NCI-H2196 treated with DMSO at 0.1 percent for 48 hours (cell line): ENCODE measurements around the gene OSBPL2.

Experiments used
- DNase-seq: peaks from one replicate; lab custom pipeline; 2025; ENCODE audit not compliant: unreplicated experiment; lab: John Stamatoyannopoulos, UW

OSBPL2 gene

DNA sequence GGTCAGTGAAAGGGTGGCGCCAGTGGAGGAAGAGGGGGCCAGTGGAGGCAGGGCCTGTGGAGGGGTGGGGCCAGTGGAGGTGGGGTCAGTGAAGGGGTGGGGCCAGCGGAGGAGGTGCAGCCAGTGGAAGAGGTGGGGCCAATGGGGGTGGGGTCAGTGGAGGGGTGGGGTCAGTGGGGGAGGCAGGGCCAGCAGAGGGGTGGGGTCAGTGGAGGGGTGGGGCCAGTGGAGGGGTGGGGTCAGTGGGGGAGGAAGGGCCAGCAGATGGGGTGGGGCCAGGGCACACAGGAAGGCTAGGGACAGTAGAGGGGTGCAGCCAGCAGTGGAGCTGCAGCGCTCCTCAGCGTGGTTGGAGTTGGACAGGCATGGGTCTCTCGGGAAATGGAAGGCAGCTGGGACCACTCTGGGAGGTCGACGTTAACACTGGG is 83.2 kb downstream of the OSBPL2 start:
- no peak for DNase-seq

DNA sequence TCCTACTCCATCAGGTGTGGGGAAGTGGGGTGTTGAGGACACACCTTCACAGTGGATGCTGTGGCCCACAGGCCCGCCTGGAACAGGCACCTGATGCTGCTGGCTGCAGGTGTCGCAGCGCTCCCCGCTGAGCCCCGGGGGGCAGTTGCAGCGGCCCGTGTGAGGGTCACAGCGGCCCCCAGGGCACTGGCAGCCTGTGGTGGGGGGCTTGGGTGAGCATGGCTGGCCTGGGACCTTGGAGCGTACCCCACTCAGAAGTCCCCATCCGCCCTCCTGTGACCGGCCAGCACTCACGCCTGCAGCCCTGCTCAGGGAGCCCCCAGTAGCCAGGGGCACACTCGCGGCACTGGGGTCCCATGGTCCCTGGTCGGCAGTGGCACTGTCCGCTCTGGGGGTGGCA is 83.7 kb downstream of the OSBPL2 start:
- no peak for DNase-seq

- no peak for DNase-seq
Measured at GRCh38 chr20:62322492-62323041, 84.2 kb downstream of the OSBPL2 start.

DNA sequence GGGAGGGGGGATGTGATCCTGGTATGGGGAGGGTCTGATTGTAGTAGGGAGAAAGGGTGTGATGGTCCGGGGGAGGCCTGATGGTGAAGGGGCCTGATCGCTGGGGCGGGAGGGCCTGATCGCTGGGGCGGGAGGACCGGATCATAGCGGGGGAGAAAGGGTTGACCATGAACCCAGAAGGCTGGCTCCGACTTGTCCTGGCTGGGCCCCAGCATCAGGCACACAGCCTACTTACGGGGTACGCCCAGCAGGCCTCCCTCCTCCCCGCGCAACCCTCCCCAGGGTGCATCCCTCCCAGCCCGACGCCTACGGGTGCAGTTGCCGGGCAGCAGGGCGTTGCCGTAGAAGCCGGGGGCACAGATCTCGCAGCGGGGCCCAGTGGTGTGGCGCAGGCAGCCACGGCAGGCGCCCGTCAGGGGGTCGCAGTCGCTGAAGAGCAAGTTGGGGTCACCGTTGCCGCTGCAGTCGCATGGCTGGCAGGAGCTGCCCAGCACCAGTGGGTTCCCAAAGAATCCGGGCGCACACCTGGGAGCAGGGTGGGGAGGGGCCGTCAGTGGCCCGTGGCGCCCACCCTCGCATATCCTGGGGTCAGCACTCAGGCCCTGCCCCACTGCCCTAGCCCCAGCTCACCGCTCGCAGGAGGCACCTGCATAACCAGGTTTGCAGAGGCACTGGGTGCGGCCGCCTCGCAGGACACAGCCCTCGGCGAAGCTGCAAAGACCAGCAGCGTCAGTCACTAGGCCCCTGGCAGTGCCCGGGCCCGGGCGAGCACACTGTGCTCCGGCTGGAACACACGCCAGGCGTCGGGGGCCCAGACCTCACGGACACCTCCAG is 85.0 kb downstream of the OSBPL2 start:
- no peak for DNase-seq

- no peak for DNase-seq
Measured at GRCh38 chr20:62323980-62324906, 85.9 kb downstream of the OSBPL2 start.

GRCh38 chr20:62325172-62325905 is 87.0 kb downstream of the OSBPL2 start:
- DNase-seq = no peak

DNA sequence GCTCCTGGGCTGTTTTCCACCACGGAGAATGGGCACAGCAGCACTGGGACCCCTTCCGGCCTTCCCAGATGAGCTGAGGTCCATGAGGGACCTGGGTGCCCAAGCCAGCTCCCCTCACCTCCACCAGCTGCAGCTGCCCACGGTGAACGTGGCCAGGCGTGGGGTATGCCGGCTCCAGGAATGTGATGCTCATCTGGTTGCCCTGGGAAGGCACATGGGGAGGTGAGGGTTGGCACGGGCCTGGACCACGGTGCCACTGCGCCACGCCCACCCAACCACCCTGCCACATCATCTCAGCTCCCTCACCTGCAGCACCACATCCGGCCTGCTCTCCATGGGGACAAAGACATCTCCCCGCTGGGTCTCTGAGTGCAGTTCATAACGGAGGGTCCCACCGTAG is 88.2 kb downstream of the OSBPL2 start:
- DNase-seq = no peak

DNA sequence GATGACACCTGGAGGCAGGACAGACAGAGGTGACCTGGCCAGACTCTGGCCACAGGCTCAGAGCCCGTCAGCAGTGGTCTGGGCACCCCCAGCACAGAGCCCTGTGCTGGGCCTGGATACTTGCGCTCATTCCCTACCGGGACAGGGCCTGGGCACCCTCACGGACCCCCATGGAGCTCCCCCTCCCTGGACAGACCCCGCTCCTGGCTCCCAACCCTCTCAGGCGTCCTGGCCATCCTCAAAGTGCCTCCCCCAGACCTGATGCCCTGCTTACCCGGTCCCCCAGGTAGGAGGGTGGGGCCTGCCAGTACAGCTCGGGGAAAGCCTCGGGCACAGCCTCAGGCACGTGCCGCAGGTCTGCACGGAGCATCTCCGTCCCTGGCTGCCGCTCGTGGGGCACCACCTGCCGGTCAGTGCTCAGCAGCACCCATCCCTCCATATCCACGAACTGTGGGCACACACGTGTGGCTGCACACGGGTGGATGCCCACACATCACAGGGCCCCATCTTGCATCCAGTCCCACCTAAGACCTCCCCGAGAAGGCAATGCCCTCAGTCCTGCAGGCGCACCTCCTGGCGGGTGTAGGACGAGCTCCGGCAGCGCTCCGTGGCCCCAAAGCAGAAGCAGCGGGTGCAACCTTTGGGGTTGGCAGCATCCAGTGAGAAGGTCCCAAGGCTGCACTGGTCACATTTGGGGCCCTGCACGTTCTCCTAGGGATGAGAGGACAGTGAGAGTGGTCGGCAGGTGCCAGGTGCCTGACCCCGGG is 88.8 kb downstream of the OSBPL2 start:
- no peak for DNase-seq

DNA sequence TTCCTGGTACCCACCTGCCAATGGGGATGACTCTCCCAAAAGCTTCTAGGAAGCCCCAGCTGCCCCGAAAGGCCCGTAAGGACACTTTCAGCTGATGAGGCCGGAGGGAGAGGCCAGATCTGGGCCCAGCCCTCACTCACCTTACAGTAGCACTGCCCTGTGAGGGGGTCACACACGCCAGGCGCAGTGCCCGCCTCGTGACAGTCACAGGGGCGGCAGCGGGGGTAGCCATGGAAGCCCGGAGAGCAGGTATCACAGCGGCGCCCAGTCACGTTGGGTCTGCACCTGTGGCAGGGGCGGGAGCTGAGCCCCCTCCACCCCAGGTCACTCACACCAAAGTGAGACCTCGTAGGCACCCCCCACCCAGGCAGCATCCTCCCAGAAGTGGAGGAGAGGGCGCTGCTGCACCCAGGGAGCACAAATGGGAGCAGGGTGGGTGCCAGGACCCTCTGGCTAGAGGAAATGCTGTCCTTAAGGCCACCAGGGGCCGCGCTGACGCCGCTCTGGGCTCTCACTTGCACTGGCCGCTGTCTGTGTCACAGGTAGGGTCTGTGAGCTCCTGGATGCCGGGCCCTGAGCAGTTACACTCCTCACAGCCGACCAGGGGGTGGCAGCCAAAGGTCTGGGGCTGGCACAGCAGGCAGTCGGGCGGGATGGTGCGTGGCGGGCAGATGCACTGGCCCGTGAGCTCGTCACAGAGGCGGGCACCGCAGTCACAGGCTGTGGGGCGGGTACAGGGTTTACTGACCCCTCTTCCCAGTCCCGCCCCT is 89.6 kb downstream of the OSBPL2 start:
- DNase-seq = no peak

GRCh38 chr20:62328684-62329388 is 90.5 kb downstream of the OSBPL2 start:
- DNase-seq = no peak

DNA sequence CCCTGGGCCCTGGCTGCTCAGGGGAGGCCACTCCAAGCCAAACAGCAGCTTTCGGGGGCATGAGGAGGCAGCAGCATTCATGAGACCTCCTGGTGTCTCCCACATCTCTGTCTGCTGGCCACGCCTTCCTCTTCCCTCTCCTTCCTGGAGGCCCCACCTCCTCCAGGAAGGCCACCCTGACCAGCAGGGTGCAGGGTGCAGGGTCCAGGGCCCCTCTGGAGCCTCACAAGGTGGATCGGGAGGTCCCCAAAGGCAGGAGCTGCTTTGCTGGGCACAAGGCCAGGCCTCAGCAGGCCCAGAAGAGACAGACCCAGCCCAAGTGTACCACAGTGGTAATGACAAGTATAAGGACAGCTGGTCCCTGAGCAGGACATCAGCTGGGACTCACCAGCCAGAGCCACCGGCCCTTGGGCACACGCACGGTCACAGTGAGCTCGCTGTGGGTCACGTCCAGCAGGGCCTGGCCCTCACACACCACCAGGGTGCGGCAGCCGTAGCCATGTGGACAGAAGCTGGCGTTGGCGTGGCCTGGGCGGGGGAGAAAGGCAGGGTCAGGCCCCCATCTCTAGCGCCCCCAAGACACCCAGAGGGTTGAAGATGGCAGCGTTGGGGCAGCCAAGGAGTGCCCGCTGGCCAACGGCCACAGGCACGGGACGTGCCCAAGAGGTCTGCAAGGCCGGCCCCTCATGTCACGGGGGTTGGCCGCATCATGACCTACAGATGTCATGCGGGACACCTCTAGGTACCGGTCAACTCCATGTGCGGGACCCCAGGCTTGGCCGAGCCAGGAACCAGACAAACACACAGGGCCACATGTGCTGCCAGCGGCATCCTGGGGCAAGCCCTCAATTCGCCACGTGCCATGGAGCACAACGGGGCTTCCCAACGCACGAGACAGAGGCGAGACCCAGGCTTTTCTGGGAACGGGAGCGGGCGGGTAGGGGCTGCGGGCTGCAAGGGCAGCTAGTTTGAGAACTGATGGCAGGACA is 91.4 kb downstream of the OSBPL2 start:
- no peak for DNase-seq

DNA sequence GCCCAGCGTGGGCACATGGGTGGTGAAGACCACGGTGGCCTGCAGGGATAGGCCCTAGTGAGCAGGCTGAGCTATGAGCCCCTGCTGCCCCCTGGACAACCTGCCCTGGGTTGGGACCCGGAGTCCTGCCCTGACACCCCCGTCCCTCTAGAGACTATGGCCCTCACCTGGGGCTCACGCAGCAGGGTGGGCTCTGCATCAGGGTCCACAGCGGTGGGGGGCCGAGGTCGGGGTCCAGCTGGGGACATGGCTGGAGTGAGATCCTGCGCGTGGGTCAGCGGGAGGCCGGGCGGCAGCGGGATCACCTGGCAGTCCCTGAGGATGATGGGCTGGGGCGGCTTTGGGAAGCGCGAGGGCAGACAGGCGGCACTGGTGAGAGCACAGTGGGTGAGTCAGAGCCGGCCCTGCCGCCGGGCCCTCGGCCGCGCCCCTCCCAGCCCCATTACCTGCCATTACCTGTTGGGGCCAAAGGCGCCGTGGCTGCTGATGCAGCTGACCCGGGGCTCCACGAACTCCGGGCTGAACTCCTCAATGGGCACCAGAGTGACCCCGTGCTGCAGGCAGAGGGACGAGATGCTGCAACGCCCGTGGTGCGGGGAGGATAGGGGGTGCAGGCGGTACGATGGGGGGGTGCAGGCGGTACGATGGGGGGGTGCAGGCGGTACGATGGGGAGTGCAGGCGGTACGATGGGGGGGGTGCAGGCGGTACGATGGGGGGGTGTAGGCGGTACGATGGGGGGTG is 92.4 kb downstream of the OSBPL2 start:
- no peak for DNase-seq

DNA sequence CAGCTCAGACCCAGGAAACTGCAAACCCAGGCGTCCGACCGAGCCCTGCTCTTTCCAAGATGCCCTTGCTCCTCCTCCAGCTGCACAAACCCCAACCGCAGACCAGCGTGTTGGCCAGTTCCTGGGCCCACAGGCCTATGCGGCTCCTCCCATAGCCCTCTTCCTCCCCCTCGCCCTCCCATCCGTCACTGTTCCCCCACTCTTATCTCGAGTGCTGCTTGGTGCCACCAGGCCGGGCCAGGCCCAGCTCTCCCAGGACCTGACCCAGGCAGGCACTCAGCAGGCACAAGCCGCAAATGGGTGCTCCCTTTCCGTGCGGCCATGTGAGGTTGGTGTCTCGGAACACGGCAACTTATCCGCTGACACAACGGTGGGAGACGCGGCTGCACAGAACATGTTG is 93.0 kb downstream of the OSBPL2 start:
- no peak for DNase-seq

GRCh38 chr20:62332421-62332820 is 94.1 kb downstream of the OSBPL2 start:
- DNase-seq = no peak

DNA sequence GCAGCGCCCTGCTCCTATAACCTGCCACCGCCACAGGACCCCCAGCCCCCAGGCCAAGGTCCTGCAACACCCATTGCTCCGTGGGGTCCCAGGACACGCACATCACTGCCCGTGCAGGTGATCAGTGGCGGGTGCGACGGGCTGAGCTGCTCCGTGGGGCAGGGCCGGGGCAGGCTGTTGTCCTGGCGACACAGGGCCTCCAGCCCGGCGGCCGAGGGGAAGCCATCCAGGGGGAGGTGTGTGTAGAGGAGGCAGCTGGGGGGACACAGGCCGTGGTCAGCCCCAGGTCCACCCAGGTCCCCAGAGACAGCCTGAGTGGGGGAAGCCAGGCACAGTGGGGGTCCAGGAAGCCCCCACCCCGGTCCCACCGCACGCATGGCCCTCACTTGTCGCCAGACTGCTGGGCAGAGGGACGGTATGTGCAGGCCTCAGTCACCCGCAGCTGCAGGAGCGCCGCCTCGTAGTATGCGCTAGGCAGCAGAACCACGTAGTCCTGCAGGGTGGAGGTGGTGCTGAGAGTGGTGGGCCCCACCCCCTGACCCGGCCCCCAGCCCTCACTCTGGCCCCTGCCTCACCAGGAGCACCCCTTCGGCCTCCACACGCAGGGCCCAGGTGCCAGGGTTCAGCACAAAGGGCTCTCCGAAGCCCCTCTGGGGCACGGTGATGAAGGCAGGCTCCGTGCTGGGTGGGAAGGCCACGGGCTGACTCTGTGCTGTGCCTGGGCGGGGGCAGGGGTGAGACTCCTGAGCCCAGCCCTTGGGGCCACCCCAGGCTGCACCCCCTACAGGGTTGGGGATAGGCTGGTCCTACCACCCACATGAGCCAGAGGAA is 94.9 kb downstream of the OSBPL2 start:
- DNase-seq = no peak
